ENCODE data around the gene SCN7A. TPM values are rescaled to one million over a fixed set of nuclear protein-coding genes. Genes with fewer than 3 reads are reported as not detected.

Gene SCN7A
- total and polyA plus RNA-seq, 2 of the 4 experiments (the other 2 are of a cell fraction), result 0.39 to 0.90 TPM

GRCh38 chr2:166375736-166376487 is 118.1 kb downstream of the SCN7A start, which contains the start of gene SCN9A:
SCN9A (minus strand) TSS chr2:166375944; CDS start chr2:166311756, 64,188 bp downstream.
- peak within 1 kb of the TSS; percentile 84 for H2AK9ac ChIP-seq (replicated peaks; ENCODE audit: low read depth, low read length, poor library complexity)
- H3K9ac ChIP-seq (ENCODE audit: low read depth, low read length), result peak within 1 kb of the TSS; percentile 70
- peak; percentile 72 for DNase-seq
- H4K91ac ChIP-seq (ENCODE audit: insufficient read depth, low read depth, low read length), result peak within 1 kb of the TSS; percentile 81
- H2BK15ac ChIP-seq (ENCODE audit: low read depth, low read length), result peak within 1 kb of the TSS; percentile 94; the same call in 2 of the 3 replicates
- H4K20me1 ChIP-seq (ENCODE audit: insufficient read depth, low read length), result no peaks in the 10 kb centered on the region
- no peaks in the 10 kb centered on the region for H3K9me3 ChIP-seq (ENCODE audit: control insufficient read depth, insufficient read depth, low read length)
- 0% methylated on average over 19 of the region's 45 CpGs; no CpG with 5 or more reads in 1 of the 2 experiments for WGBS, 2 experiments (ENCODE audit: extremely low coverage in 2 of 2, insufficient read length in 1 of 2)
- peaks cover 7% of the 10 kb centered on the region for H3K4me1 ChIP-seq (ENCODE audit: control insufficient read depth, insufficient read depth, low read length)
- H3K9me1 ChIP-seq (ENCODE audit: insufficient read depth, low read length), result no peaks in the 10 kb centered on the region; the same call in 1 of the 2 replicates
- intact Hi-C loops (cut with micrococcal nuclease), result loop anchor here (5.0 kb wide), 1 partner anchor 36 kb away; no protein-coding TSS in a partner anchor
- peak within 1 kb of the TSS; percentile 72 for H2BK5ac ChIP-seq (ENCODE audit: low read depth, low read length, poor library complexity, severe bottlenecking)
- peak within 1 kb of the TSS; percentile 30 for H3K18ac ChIP-seq (ENCODE audit: low read depth, low read length)
- H3K56ac ChIP-seq (ENCODE audit: extremely low read depth, insufficient read depth, low read length), result peak within 1 kb of the TSS; percentile 56; the same call in 1 of the 2 replicates
- H3K4ac ChIP-seq (ENCODE audit: low read depth, low read length), result peak within 1 kb of the TSS; percentile 85
- peak; percentile 93 for ATAC-seq (ENCODE audit: low read depth)
- in situ Hi-C loops (cut with MboI; ENCODE audit: low sequenced_read_pairs), result no loop called here
- H3K79me1 ChIP-seq (ENCODE audit: low read depth in 1 of 2, low read length in 2 of 2), result peaks cover 7 to 21% of the 10 kb centered on the region in 2 experiments
- peak within 1 kb of the TSS; percentile 89 for H2BK120ac ChIP-seq (ENCODE audit: low read depth, low read length)
- no TSS peak for BruUV-seq (replicated peaks)
- H2BK20ac ChIP-seq (ENCODE audit: low read depth, low read length), result peak within 1 kb of the TSS; percentile 66
- CTCF ChIA-PET, result interaction anchor here (0.6 to 1.5 kb wide), 3 partner anchors 15 to 31 kb away, joined by 3 to 4 read pairs (median 4); no protein-coding TSS in a partner anchor
- H4K5ac ChIP-seq (ENCODE audit: low read depth, low read length), result peak within 1 kb of the TSS; percentile 29
- peak within 1 kb of the TSS; percentile 84 to 88 for H4K8ac ChIP-seq (ENCODE audit: low read depth in 2 of 2, low read length in 2 of 2)
- peak within 1 kb of the TSS; percentile 84 for H3K4me2 ChIP-seq (ENCODE audit: low read depth, low read length)
- no peaks in the 10 kb centered on the region for H3K27me3 ChIP-seq (ENCODE audit: control insufficient read depth, insufficient read depth, low read length)
- POLR2A ChIA-PET (ENCODE audit: unreplicated experiment), result no interaction called here
- no peaks in the 10 kb centered on the region for H3K36me3 ChIP-seq (ENCODE audit: control insufficient read depth, insufficient read depth, low read length)
- H3K4me3 ChIP-seq (ENCODE audit: insufficient read depth, low read depth, low read length), result peak within 1 kb of the TSS; percentile 77
- dilution Hi-C loops (cut with HindIII; ENCODE audit: low sequenced_read_pairs, unreplicated experiment), result no loop called here
- H3K14ac ChIP-seq (replicated peaks; ENCODE audit: low read depth, low read length), result peak within 1 kb of the TSS; percentile 73
- peak within 1 kb of the TSS; percentile 31; the same call in 1 of the 2 replicates for H2AK5ac ChIP-seq (ENCODE audit: low read depth, low read length)
- peak within 1 kb of the TSS; percentile 68 for H3K27ac ChIP-seq (ENCODE audit: insufficient read depth, low read length)
- peak within 1 kb of the TSS; percentile 88 for H3K23ac ChIP-seq (ENCODE audit: low read depth, low read length)
- TF ChIP-seq FOS (IDR thresholded peaks at IDR 0.05; ENCODE audit: low read depth, low read length), result no peak
- no peak for TF ChIP-seq BHLHE40 (IDR thresholded peaks at IDR 0.05; ENCODE audit: low read depth, low read length)
- 0 out of 2 replicates have a peak, but pooled peaks have one; percentile 30 for TF ChIP-seq MXI1 (IDR thresholded peaks at IDR 0.05; ENCODE audit: borderline replicate concordance, low read depth, low read length)
- no peak for TF ChIP-seq ELK1 (IDR thresholded peaks at IDR 0.05; ENCODE audit: borderline replicate concordance, low read depth, low read length)
- no peak; the same call in 1 of the 2 replicates for TF ChIP-seq MAFK (IDR thresholded peaks at IDR 0.05; ENCODE audit: low read depth, low read length)
- TF ChIP-seq CEBPB (IDR thresholded peaks at IDR 0.05; ENCODE audit: low read depth, low read length), result no peak
- no peak for TF ChIP-seq RFX5 (IDR thresholded peaks at IDR 0.05; ENCODE audit: low read depth, low read length)
- H2AFZ ChIP-seq (replicated peaks; ENCODE audit: low read length, poor library complexity), result peak within 1 kb of the TSS; percentile 97
